ENCODE measurements around the gene ABCA10. TPM values are rescaled to one million over a fixed set of nuclear protein-coding genes. Genes with fewer than 3 reads are reported as not detected.

Gene ABCA10
- total RNA-seq, 4 donors from 2014 or later: 2.7 to 15.1 (median 5.5) TPM

DNA sequence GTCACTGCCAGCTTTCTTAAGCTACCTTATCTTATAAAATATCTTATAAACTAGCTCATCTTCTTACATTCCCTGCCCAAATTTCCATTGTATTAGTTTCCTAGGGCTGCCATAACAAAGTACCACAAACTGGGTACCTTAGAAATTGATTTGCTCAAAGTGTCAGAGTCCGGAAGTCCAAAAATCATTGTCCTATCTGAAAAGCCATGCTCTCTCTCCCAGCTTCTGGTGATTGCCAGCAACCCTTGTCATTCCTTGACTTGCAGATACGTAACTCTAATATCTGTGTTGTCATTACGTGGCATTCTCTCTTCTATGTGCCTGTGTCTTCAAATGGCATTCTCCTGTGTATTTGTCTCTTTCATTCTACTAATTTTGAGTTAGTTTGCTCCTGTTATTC, 2.3 kb upstream of the ABCA10 start:
- Histone ChIP-seq H3K4me1 (no peaks in the 10 kb centered on the region), H3K9me3 (peaks cover 0 to 32% (median 0%) of the 10 kb centered on the region in 3 donors), H3K27ac (no peak overlapping the region), H3K36me3 (no peaks in the 10 kb centered on the region), H3K4me3 (no peak overlapping the region), H3K27me3 (no peaks in the 10 kb centered on the region)
- no peak for TF ChIP-seq POLR2A (IDR thresholded peaks at IDR 0.05)
- 87 to 97% methylated on average over 3 of the region's 3 CpGs for WGBS, 2 donors (ENCODE audit: low coverage in 1 of 2)
- ATAC-seq: no peak

DNA sequence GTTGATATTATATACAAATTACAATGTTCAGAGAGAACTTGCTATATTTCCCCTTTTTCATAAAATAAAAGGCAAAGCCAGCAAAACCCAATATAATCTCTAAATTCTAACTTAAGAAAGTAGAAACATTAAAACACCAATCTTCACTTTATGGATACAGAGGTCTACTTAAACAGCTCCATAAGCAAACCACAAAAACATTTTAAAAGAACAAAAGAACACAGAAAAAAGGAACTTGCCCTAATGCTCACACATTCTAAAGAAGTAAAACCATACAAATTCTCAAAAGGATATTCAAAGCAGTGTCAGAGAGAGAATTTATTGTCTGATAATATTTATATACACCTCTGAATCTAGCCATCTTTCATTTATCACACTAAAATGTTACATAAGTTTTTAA, 606 bp downstream of the ABCA10 start:
- no peak for TF ChIP-seq EP300 (IDR thresholded peaks at IDR 0.05)
- no peak for TF ChIP-seq POLR2A (IDR thresholded peaks at IDR 0.05)
- no peak for TF ChIP-seq CTCF (IDR thresholded peaks at IDR 0.05)
- no peak for TF ChIP-seq POLR2AphosphoS5 (IDR thresholded peaks at IDR 0.05)
- ATAC-seq: no peak
- Histone ChIP-seq H3K27me3 (no peaks in the 10 kb centered on the region), H3K9me3 (peaks cover 0 to 21% (median 0%) of the 10 kb centered on the region in 3 donors), H3K36me3 (no peaks in the 10 kb centered on the region), H3K4me1 (no peaks in the 10 kb centered on the region), H3K4me3 (peak overlapping the region in 1 of 2 donors; percentile 26), H3K27ac (peak overlapping the region in 2 of 4 donors; percentile 23 to 24)

GRCh38 chr17:69227541-69227940, 1.1 kb downstream of the ABCA10 start:
- H3K4me3 ChIP-seq: peak overlapping the region; percentile 13 to 26
- H3K27ac ChIP-seq: peak overlapping the region in 2 of 4 donors; percentile 23 to 24
- no peaks in the 10 kb centered on the region for H3K4me1 ChIP-seq

DNA sequence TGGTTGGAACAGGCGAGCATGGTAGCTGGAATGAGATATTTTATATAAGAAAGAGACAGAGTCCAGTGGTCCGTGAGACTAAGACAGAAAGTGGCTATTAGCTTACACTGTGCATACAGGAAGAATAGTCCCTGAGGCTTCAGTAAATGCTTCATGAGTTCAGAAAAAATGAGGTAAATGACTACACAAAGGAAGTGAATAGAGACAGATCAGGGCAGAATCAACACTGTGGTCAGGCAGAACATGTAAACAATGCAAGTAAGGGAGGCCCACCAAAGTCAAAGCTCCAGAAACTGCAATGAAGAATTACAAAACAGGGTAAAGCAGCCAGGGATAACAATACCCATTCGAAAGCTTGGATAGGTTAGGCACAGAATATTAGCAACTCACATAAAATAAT, 4.8 kb downstream of the ABCA10 start:
- no peak overlapping the region for H3K4me3 ChIP-seq

More at GRCh38 chr17:69227541-69227940, 1.1 kb downstream of the ABCA10 start:
- Histone ChIP-seq H3K9me3 (peaks cover 0 to 16% (median 0%) of the 10 kb centered on the region in 3 donors), H3K36me3 (no peaks in the 10 kb centered on the region), H3K27me3 (no peaks in the 10 kb centered on the region)
- TF ChIP-seq POLR2AphosphoS5 (IDR thresholded peaks at IDR 0.05): no peak
- no peak for TF ChIP-seq POLR2A (IDR thresholded peaks at IDR 0.05)
- no peak for TF ChIP-seq EP300 (IDR thresholded peaks at IDR 0.05)
- no peak for TF ChIP-seq CTCF (IDR thresholded peaks at IDR 0.05)
- no peak for ATAC-seq
- 57 to 67% methylated on average over 2 of the region's 2 CpGs for WGBS, 2 donors (ENCODE audit: low coverage in 1 of 2)

DNA sequence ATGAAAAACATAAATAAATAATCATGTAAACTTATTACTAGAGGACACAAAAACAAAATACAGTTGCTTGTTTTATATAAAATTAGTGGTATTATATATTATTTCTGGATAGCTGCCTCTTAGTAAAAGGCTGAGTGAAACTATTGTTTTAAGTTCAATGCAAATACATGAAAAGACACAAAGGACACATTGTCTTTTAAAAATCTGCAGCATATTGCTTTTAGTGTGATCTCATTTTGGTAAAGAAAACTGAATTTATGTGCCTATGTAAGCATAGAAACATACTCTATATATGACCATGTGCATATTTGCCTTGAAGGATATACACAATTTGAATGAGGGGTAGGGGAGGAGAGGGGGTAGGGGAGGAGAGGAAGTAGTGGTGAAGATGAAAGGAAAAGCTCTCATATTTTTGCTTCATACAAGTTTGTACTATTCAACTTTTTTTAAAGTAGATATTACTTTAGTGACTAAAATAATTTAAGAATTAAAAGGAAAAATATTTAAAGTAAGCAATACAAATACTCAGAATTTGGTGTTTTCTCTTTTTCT, 5.8 kb downstream of the ABCA10 start:
- ATAC-seq: no peak

More for the DNA sequence above, 4.8 kb downstream of the ABCA10 start:
- H3K36me3 ChIP-seq: peaks cover 0 to 29% of the 10 kb centered on the region in 2 donors
- no peaks in the 10 kb centered on the region for H3K27me3 ChIP-seq
- ATAC-seq: no peak
- H3K9me3 ChIP-seq: no peaks in the 10 kb centered on the region
- 63 to 74% methylated on average over 3 of the region's 3 CpGs for WGBS, 2 donors (ENCODE audit: low coverage in 1 of 2)
- TF ChIP-seq CTCF (IDR thresholded peaks at IDR 0.05) (no peak), POLR2A (IDR thresholded peaks at IDR 0.05) (no peak)
- H3K4me1 ChIP-seq: no peaks in the 10 kb centered on the region
- no peak overlapping the region for H3K27ac ChIP-seq

More for the DNA sequence above, 5.8 kb downstream of the ABCA10 start:
- no peak overlapping the region for H3K4me3 ChIP-seq
- no peaks in the 10 kb centered on the region for H3K4me1 ChIP-seq
- TF ChIP-seq POLR2A (IDR thresholded peaks at IDR 0.05) (no peak), EP300 (IDR thresholded peaks at IDR 0.05) (no peak), POLR2AphosphoS5 (IDR thresholded peaks at IDR 0.05) (no peak), CTCF (IDR thresholded peaks at IDR 0.05) (no peak)
- no peaks in the 10 kb centered on the region for H3K9me3 ChIP-seq
- H3K27ac ChIP-seq: no peak overlapping the region
- no peaks in the 10 kb centered on the region for H3K27me3 ChIP-seq
- peaks cover 0 to 31% of the 10 kb centered on the region in 2 donors for H3K36me3 ChIP-seq
